GM12864 (cell line): ENCODE data around the gene SSNA1.

Experiments
- DNase-seq: peaks from one replicate; pipeline ENCODE4 v3.0.0-alpha.2; 2011; ENCODE audit warnings: low read depth
- H3K4me3 ChIP-seq: 2 replicates; pipeline ENCODE4 v1.5.1; 2011; ENCODE audit warnings: mild to moderate bottlenecking, low read depth, low read length, control low read depth
- CTCF ChIP-seq: IDR thresholded peaks from 2 replicates; pipeline ENCODE4 v1.5.1; 2011; ENCODE audit warnings: low read depth, mild to moderate bottlenecking, moderate library complexity, low read length, control low read depth, inconsistent platforms; ENCODE audit errors: missing control alignments

Gene SSNA1

GRCh38 chr9:137148242-137148641, 40.2 kb upstream of the SSNA1 start:
- TF ChIP-seq CTCF, result no peak

GRCh38 chr9:137148661-137149060, 39.8 kb upstream of the SSNA1 start:
- no peak for TF ChIP-seq CTCF
- H3K4me3 ChIP-seq, result no peak overlapping the region
- no peak for DNase-seq

More at GRCh38 chr9:137148242-137148641, 40.2 kb upstream of the SSNA1 start:
- H3K4me3 ChIP-seq, result no peak overlapping the region
- no peak for DNase-seq

- TF ChIP-seq CTCF, result no peak
- H3K4me3 ChIP-seq, result no peak overlapping the region; the same call in 1 of the 2 replicates
- DNase-seq, result no peak
Observed at GRCh38 chr9:137149363-137149762, 39.1 kb upstream of the SSNA1 start.

- peak overlapping the region; percentile 22 for H3K4me3 ChIP-seq
- DNase-seq, result peak; percentile 54
- TF ChIP-seq CTCF, result no peak
Observed at GRCh38 chr9:137149942-137150616, 38.4 kb upstream of the SSNA1 start.

- peak; percentile 53 for DNase-seq
- no peak overlapping the region for H3K4me3 ChIP-seq
- no peak for TF ChIP-seq CTCF
Observed at GRCh38 chr9:137150617-137151457, 37.6 kb upstream of the SSNA1 start.

- no peak overlapping the region for H3K4me3 ChIP-seq
- no peak for DNase-seq
- TF ChIP-seq CTCF, result no peak
Observed at GRCh38 chr9:137152844-137153405, 35.6 kb upstream of the SSNA1 start.
